CD8-positive, alpha-beta memory T cell (primary cell): ENCODE measurements around the gene PISD. TPM values are rescaled to one million over a fixed set of nuclear protein-coding genes. Genes with fewer than 3 reads are reported as not detected.
A peak's percentile ranks its signal among the peaks of the same experiment; 100 is the strongest.
"Not testable (repeated sequence)": the region's sequence is repeated elsewhere in the genome, so short reads cannot be mapped to it uniquely, and the experiment has no call there.

Source experiments
- CTCF ChIA-PET: fragments of 350-600 bp; sonication (Branson Sonifier 250); formaldehyde crosslinking; loops from one replicate; lab custom pipeline; 2021; ENCODE audit warnings: antibody characterized with exemption; lab: Charles Lee
- POLR2A ChIA-PET: fragments of 350-600 bp; sonication (Branson Sonifier 250); formaldehyde crosslinking; loops from one replicate; lab custom pipeline; 2021; ENCODE audit warnings: antibody characterized with exemption; lab: Charles Lee
- DNase-seq, 5 donors: peaks; one replicate each; pipeline versions ENCODE4 v3.0.0 to v3.0.0-alpha.2; 2020 to 2022; ENCODE audit warnings: mixed read lengths in 1 of 5
- H3K27ac ChIP-seq: one replicate; pipeline ENCODE4 v1.7.0; 2013; ENCODE audit warnings: low read depth, mild to moderate bottlenecking, low read length, moderate library complexity
- H3K27me3 ChIP-seq: 2 replicates; pipeline ENCODE4 v1.7.0; 2013; ENCODE audit warnings: low read length, mild to moderate bottlenecking; ENCODE audit not compliant: insufficient read depth, poor library complexity, severe bottlenecking
- H3K36me3 ChIP-seq: 2 replicates; pipeline ENCODE4 v1.7.0; 2013; ENCODE audit warnings: mild to moderate bottlenecking, low read length, moderate library complexity; ENCODE audit not compliant: insufficient read depth
- H3K4me1 ChIP-seq: 2 replicates; pipeline ENCODE4 v1.7.0; 2013; ENCODE audit warnings: mild to moderate bottlenecking, low read length, moderate library complexity; ENCODE audit not compliant: insufficient read depth
- H3K4me3 ChIP-seq: 2 replicates; pipeline ENCODE4 v1.7.0; 2013; ENCODE audit warnings: mild to moderate bottlenecking, low read length
- H3K9me3 ChIP-seq: 2 replicates; pipeline ENCODE4 v1.7.0; 2013; ENCODE audit warnings: mild to moderate bottlenecking, low read length
- H3K27ac Mint-ChIP-seq, 8 donors: one replicate each; pipeline ENCODE4 v1.8.0; 2020 to 2021; ENCODE audit warnings: mixed read lengths in 8 of 8, mild to moderate bottlenecking in 6 of 8, inconsistent platforms in 3 of 8, moderate library complexity in 3 of 8
- H3K27me3 Mint-ChIP-seq, 2 donors: one replicate each; pipeline ENCODE4 v1.8.0; 2020 to 2021; ENCODE audit warnings: mixed read lengths in 2 of 2, mild to moderate bottlenecking in 1 of 2, moderate library complexity in 1 of 2
- H3K36me3 Mint-ChIP-seq, 3 donors: one replicate each; pipeline ENCODE4 v1.8.0; 2020 to 2021; ENCODE audit warnings: mixed read lengths in 3 of 3, inconsistent platforms in 1 of 3, mild to moderate bottlenecking in 1 of 3
- H3K4me1 Mint-ChIP-seq, 3 donors: one replicate each; pipeline ENCODE4 v1.8.0; 2020 to 2021; ENCODE audit warnings: mixed read lengths in 3 of 3, inconsistent platforms in 1 of 3, mild to moderate bottlenecking in 1 of 3
- H3K4me3 Mint-ChIP-seq, 7 donors: one replicate each; pipeline ENCODE4 v1.8.0; 2020 to 2021; ENCODE audit warnings: mixed read lengths in 7 of 7, mild to moderate bottlenecking in 6 of 7, moderate library complexity in 4 of 7, inconsistent platforms in 2 of 7
- H3K9me3 Mint-ChIP-seq, 5 donors: one replicate each; pipeline ENCODE4 v1.8.0; 2020 to 2022; ENCODE audit warnings: mixed read lengths in 5 of 5, mild to moderate bottlenecking in 3 of 5, moderate library complexity in 2 of 5, inconsistent platforms in 1 of 5
- polyA plus RNA-seq: library from polyadenylated mRNA; unstranded; fragments of 300-500 nt; fragmentation: Illumina TruSeq; gene quantifications from one replicate; pipeline ENCODE4 v1.2.3, GENCODE V29; 2021
- total RNA-seq, 2 experiments: library from RNA; stranded (reverse); gene quantifications; one replicate each; pipeline ENCODE4 v1.2.3, GENCODE V29; 2021

The PISD gene
- total and polyA plus RNA-seq, 3 experiments from 2014 or later = 17.1 to 49.6 (median 48.1) TPM

DNA sequence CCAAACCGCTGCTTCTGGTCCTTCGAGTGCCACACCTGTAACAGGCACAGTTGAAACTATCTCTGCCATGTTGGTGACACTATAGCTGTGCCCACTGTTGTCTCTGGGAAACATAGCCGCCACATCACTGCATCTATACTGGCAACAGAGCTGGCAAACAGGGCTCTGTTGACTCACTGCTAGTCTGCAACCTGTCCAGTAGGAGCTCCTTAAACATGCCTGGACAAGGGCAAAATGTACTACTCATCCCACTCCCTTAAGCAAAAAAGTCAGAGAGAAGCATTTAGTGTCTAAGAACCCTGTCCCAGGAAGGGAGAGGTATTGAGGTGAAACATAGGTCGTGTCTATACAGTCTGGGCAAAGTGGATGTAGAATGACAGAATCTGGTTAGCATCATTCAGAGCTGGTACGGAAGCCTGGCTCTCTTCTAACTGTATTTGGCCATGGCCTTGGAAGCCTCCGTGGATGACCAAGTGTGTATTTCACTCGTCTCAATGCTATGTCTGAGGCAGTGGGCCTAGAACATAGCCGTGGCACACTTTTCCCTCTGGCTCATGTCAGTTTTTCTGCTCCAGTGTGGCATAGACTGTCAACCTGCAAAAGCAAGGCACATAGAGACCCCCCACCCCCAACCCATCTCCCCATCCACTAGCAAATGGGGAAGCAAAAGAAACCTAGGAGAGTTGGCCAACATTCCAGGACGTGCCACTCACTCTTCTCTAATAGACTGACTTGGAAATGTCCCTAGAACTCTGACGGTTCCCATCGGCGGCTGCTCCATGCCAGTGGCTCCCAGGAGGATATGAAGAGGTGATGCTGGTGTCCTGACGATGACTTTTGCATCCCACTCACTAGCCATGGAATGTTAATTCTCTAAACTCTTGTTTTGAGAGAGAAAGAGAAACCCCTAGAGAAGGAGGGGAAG, 21.4 kb upstream of the PISD start:
- Histone ChIP-seq H3K4me1 (no peaks in the 10 kb centered on the region), H3K27me3 (no peaks in the 10 kb centered on the region), H3K27ac (no peak overlapping the region), H3K9me3 (no peaks in the 10 kb centered on the region), H3K36me3 (no peaks in the 10 kb centered on the region), H3K4me3 (no peak overlapping the region)
- H3K4me1 Mint-ChIP-seq = no peaks in the 10 kb centered on the region
- no peaks in the 10 kb centered on the region for H3K27me3 Mint-ChIP-seq
- H3K27ac Mint-ChIP-seq = peak overlapping the region in 1 of 8 donors; percentile 82
- DNase-seq = peak in 1 of 5 donors; percentile 24
- ChIA-PET CTCF (interaction anchor here (0.6 to 3.4 kb wide), 4 partner anchors 18 to 294 kb away, joined by 4 to 9 read pairs (median 5); partner anchors contain the start of gene PISD), POLR2A (no interaction called here)
- peaks cover 11 to 43% (median 23%) of the 10 kb centered on the region in 3 donors for H3K36me3 Mint-ChIP-seq
- H3K9me3 Mint-ChIP-seq = no peaks in the 10 kb centered on the region
- H3K4me3 Mint-ChIP-seq = no peak overlapping the region

DNA sequence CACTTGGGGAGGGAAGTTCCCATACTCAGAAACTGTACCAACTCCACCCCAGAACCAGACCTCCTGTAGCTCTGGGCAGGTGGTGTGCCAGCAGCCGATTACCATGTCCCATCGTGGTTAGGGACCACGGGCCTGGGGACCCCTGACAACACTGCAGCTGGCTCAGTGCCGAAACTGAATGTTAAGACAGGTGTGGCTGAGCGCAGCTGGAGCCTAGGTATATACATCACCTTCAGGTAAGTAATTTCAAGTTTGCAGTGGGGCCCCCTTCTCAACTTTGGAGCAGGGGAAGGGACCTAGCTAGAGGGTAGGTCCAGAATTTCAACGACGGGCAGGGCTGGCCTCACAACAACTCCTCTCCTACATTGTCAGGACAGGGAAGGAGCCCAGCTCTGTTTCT, 20.7 kb upstream of the PISD start:
- DNase-seq = peak in 1 of 5 donors; percentile 8
- Histone ChIP-seq H3K4me1 (no peaks in the 10 kb centered on the region), H3K36me3 (no peaks in the 10 kb centered on the region), H3K27ac (no peak overlapping the region), H3K4me3 (no peak overlapping the region), H3K9me3 (no peaks in the 10 kb centered on the region), H3K27me3 (no peaks in the 10 kb centered on the region)
- H3K27ac Mint-ChIP-seq = peak overlapping the region in 1 of 8 donors; percentile 24
- POLR2A ChIA-PET = no interaction called here
- CTCF ChIA-PET = interaction anchor here (0.6 to 3.4 kb wide), 4 partner anchors 17 to 294 kb away, joined by 4 to 9 read pairs (median 5); partner anchors contain the start of gene PISD
- no peaks in the 10 kb centered on the region for H3K27me3 Mint-ChIP-seq
- peak overlapping the region in 1 of 7 donors; percentile 30 for H3K4me3 Mint-ChIP-seq
- H3K36me3 Mint-ChIP-seq = peaks cover 8 to 37% (median 18%) of the 10 kb centered on the region in 3 donors
- H3K9me3 Mint-ChIP-seq = no peaks in the 10 kb centered on the region
- peaks cover 0 to 3% (median 0%) of the 10 kb centered on the region in 3 donors for H3K4me1 Mint-ChIP-seq

DNA sequence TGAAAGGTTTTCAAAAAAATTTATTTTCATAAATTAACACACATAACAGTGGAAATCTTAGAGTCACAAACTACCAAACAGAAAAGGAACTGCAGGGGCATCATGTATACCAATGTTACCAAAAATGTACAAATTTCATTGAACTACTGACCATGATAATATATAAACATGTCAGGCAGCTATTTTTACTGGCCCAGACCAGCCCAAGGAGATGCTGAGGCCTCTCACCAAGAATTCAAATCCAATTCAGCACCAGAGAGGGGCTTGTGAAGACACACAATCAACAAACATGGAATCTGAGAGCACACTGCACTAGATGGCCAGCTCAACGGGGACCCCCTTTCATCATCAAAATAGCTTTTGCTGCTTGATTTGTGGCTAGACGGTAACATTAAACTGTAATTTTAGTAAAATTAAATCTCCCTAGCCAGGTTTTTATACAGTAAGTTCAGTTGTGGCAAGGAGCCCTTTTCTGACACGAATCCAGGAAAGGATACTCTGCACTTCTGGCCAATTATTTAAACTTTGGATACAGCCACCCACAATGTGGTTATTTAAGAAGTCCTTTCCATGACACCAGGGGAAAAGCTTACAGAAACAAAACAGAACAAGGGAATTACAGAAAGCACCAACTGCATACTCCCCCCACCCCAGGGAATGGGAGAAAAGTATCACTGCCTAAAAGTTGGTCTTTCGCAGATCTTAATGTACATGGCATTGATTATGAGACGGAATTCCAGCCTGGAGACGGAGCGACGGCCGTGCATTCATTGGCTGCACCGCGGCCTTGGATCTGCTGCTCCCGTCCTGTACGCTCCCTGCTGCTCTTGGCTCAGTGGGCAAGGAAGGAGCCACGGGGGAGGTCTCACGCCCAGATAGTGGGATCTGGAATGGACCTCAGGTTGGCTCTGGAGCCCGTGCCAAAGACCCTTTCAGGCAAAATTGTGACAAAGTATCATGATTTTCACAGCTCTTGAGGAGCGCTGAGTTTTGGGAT, 19.6 kb upstream of the PISD start:
- Mint-ChIP-seq H3K4me1 (peaks cover 4 to 10% (median 5%) of the 10 kb centered on the region in 3 donors), H3K27me3 (peaks cover 0 to 1% of the 10 kb centered on the region in 2 donors), H3K4me3 (no peak overlapping the region), H3K27ac (peak overlapping the region in 3 of 8 donors; percentile 21 to 35 (median 34)), H3K9me3 (no peaks in the 10 kb centered on the region), H3K36me3 (peaks cover 8 to 35% (median 18%) of the 10 kb centered on the region in 3 donors)
- H3K9me3 ChIP-seq = no peaks in the 10 kb centered on the region
- H3K27ac ChIP-seq = no peak overlapping the region
- DNase-seq = peak in 1 of 5 donors; percentile 7
- H3K4me1 ChIP-seq = no peaks in the 10 kb centered on the region
- ChIA-PET CTCF (interaction anchor here (1.3 to 3.4 kb wide), 2 partner anchors 16 to 19 kb away, joined by 6 to 9 read pairs; partner anchors contain the start of gene PISD), POLR2A (no interaction called here)
- H3K36me3 ChIP-seq = no peaks in the 10 kb centered on the region
- H3K4me3 ChIP-seq = no peak overlapping the region
- H3K27me3 ChIP-seq = no peaks in the 10 kb centered on the region

DNA sequence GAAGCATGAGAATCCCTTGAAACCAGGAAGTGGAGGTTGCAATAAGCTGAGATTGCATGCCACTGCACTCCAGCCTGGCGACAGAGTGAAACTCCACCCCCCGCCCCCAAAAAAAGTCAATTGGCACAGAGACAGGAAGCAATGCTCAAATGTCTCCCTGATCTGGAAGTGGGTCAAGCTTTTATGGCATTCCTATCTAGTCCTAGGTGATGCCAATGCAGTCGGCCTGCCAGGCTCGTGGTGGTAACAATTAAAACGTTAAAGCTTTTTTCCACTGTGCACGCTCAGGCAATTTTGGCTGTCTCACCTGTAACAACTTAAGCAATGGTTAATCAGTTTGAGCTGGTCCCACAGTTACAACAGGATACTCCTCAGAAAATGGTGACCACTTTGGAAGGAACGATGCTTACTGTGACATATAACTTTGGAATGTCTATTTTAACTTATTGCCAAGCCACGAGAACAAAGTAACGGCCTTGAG, 18.9 kb upstream of the PISD start:
- CTCF ChIA-PET = interaction anchor here (3.4 kb wide), 1 partner anchor 15 kb away, joined by 9 read pairs; no protein-coding TSS in a partner anchor
- Histone ChIP-seq H3K36me3 (no peaks in the 10 kb centered on the region), H3K27me3 (no peaks in the 10 kb centered on the region), H3K9me3 (no peaks in the 10 kb centered on the region), H3K4me3 (no peak overlapping the region), H3K4me1 (no peaks in the 10 kb centered on the region), H3K27ac (no peak overlapping the region)
- peaks cover 8 to 33% (median 18%) of the 10 kb centered on the region in 3 donors for H3K36me3 Mint-ChIP-seq
- H3K27ac Mint-ChIP-seq = peak overlapping the region in 2 of 8 donors; percentile 35 to 65
- H3K27me3 Mint-ChIP-seq = peaks cover 0 to 1% of the 10 kb centered on the region in 2 donors
- DNase-seq = peak in 1 of 5 donors; percentile 20
- peaks cover 6 to 13% (median 6%) of the 10 kb centered on the region in 3 donors for H3K4me1 Mint-ChIP-seq
- no peak overlapping the region for H3K4me3 Mint-ChIP-seq
- H3K9me3 Mint-ChIP-seq = no peaks in the 10 kb centered on the region
- POLR2A ChIA-PET = no interaction called here

DNA sequence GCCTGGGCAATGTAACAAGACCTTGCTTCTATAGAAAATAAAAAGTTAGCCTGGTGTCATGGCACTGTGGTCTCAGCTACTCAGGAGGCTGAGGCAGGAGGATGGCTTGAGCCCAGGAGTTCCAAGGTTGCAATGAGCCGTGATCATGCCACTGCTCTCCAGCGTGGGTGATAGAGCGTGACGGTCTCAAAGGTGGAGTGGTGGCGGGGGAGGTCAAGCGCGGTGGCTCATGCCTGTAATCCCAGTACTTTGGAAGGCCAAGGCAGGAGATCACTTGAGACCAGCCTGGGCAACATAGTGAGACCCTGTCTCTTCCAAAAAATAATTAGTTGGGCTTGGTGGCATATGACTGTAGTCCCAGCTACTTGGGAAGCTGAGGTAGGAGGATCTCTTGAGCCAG, 16.7 kb upstream of the PISD start:
- no peaks in the 10 kb centered on the region for H3K4me1 ChIP-seq
- no peaks in the 10 kb centered on the region for H3K9me3 ChIP-seq
- Mint-ChIP-seq H3K9me3 (no peaks in the 10 kb centered on the region), H3K27ac (peak overlapping the region in 3 of 8 donors; percentile 17 to 79 (median 68)), H3K4me1 (peaks cover 6 to 13% (median 6%) of the 10 kb centered on the region in 3 donors), H3K36me3 (peaks cover 0 to 11% (median 2%) of the 10 kb centered on the region in 3 donors), H3K27me3 (peaks cover 0 to 1% of the 10 kb centered on the region in 2 donors), H3K4me3 (peak overlapping the region in 1 of 7 donors; percentile 19)
- ChIA-PET CTCF (no interaction called here), POLR2A (no interaction called here)
- peak in 1 of 5 donors; percentile 1 for DNase-seq
- H3K27ac ChIP-seq = no peak overlapping the region
- no peaks in the 10 kb centered on the region for H3K27me3 ChIP-seq
- no peak overlapping the region for H3K4me3 ChIP-seq
- no peaks in the 10 kb centered on the region for H3K36me3 ChIP-seq

DNA sequence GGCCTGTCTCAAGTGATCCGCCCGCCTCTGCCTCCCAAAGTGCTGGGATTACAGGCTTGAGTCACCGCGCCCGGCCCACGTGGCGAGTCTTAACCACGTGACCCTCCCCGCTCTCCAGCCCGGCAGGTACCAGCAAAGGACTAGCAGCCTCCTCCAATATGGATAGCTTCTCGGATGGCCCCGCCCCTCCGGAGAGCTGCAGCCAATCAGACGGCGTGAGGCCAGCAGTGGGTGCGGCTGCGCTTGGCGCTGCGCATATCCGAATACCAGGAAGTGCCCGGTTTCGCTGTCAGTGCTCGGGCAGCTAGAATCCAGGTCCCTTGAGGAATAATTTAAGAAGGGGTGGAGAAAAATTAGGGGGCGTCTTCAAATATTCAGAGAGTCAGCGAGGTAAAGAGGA, 14.7 kb upstream of the PISD start:
- H3K27me3 ChIP-seq = no peaks in the 10 kb centered on the region
- ChIA-PET CTCF (interaction anchor here (1.0 to 1.9 kb wide), 5 partner anchors 9 to 15 kb away, joined by 3 to 22 read pairs (median 6); partner anchors contain the start of gene PISD), POLR2A (interaction anchor here (0.6 to 2.2 kb wide), 7 partner anchors 9 to 294 kb away, joined by 3 to 24 read pairs (median 3); partner anchors contain the start of genes PISD and YWHAH)
- H3K9me3 ChIP-seq = no peaks in the 10 kb centered on the region
- no peaks in the 10 kb centered on the region for H3K4me1 ChIP-seq
- H3K4me3 ChIP-seq = peak overlapping the region; percentile 74
- Mint-ChIP-seq H3K4me3 (peak overlapping the region; percentile 86 to 99 (median 95)), H3K9me3 (no peaks in the 10 kb centered on the region), H3K36me3 (peaks cover 0 to 2% (median 0%) of the 10 kb centered on the region in 3 donors), H3K27ac (peak overlapping the region; percentile 70 to 99 (median 96)), H3K27me3 (peaks cover 0 to 1% of the 10 kb centered on the region in 2 donors), H3K4me1 (peaks cover 6 to 13% (median 6%) of the 10 kb centered on the region in 3 donors)
- H3K36me3 ChIP-seq = no peaks in the 10 kb centered on the region
- DNase-seq = peak; percentile 85 to 93 (median 90)
- H3K27ac ChIP-seq = peak overlapping the region; percentile 68

DNA sequence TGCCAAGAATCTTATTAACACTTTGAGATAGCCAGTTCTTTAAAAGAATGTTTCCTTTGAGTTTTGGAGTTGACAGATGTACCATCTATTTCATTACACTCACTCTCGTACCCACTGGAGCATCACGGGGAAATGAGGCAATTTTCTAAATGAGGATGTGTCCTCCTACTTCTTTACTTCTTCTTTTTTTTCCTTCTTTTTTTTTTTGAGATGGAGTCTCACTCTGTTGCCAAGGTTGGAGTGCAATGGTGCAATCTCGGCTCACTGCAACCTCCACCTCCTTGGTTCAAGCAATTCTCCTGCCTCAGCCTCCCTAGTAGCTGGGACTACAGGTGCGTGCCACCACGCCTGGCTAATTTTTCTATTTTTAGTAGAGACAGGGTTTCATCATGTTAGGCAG, 12.2 kb upstream of the PISD start:
- H3K36me3 ChIP-seq, POLR2A ChIA-PET, H3K27ac ChIP-seq, CTCF ChIA-PET, H3K4me3 ChIP-seq, H3K4me1 ChIP-seq, H3K36me3 Mint-ChIP-seq, H3K27me3 Mint-ChIP-seq, H3K9me3 ChIP-seq, H3K9me3 Mint-ChIP-seq, H3K27me3 ChIP-seq, H3K4me3 Mint-ChIP-seq: not testable (repeated sequence)
- peak overlapping the region in 1 of 8 donors; percentile 6 for H3K27ac Mint-ChIP-seq
- peaks cover 6 to 13% (median 6%) of the 10 kb centered on the region in 3 donors for H3K4me1 Mint-ChIP-seq
- peak in 1 of 5 donors; percentile 8 for DNase-seq
